GM10248 (cell line): ENCODE measurements around the gene SIRT1.

ENCODE experiments used
- CTCF ChIA-PET: fragments of 300-600 bp; sonication (Branson Sonifier 250); formaldehyde crosslinking; extraction: SDS; loops from one replicate; lab custom pipeline; 2021; ENCODE audit warnings: antibody characterized with exemption; lab: Yijun Ruan, JAX
- POLR2A ChIA-PET: fragments of 350-650 bp; sonication (Branson Sonifier 250); formaldehyde crosslinking; extraction: SDS; loops from one replicate; lab custom pipeline; 2020; ENCODE audit warnings: antibody characterized with exemption; lab: Yijun Ruan, JAX
- DNase-seq: peaks from one replicate; pipeline ENCODE4 v3.0.0; 2012; ENCODE audit errors: extremely low spot score
- TF ChIP-seq, protein P1 (sequence below): IDR thresholded peaks from 2 replicates; pipeline ENCODE4 v1.5.1; 2012; ENCODE audit warnings: mild to moderate bottlenecking, low read depth; ENCODE audit errors: extremely low read depth, missing control alignments, control extremely low read depth

Gene SIRT1

DNA sequence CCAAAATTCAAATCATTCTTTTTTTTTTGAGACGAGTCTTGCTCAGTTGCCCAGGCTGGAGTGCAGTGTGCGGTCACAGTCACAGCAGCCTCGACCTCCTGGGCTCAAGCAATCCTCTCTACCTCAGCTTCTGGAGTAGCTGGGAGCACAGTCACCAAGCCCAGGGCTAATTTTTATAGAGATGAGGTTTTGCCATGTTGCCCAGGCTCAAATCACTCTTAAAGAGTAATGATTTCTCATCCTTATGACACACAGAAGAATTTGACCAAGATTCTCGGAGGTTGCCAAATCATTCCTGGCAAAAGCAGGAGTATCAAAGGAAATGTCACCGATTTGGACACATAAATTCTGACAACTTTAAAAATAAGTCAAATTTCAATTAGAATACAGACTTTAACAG is 39.1 kb downstream of the SIRT1 start:
- TF ChIP-seq, protein P1, sequence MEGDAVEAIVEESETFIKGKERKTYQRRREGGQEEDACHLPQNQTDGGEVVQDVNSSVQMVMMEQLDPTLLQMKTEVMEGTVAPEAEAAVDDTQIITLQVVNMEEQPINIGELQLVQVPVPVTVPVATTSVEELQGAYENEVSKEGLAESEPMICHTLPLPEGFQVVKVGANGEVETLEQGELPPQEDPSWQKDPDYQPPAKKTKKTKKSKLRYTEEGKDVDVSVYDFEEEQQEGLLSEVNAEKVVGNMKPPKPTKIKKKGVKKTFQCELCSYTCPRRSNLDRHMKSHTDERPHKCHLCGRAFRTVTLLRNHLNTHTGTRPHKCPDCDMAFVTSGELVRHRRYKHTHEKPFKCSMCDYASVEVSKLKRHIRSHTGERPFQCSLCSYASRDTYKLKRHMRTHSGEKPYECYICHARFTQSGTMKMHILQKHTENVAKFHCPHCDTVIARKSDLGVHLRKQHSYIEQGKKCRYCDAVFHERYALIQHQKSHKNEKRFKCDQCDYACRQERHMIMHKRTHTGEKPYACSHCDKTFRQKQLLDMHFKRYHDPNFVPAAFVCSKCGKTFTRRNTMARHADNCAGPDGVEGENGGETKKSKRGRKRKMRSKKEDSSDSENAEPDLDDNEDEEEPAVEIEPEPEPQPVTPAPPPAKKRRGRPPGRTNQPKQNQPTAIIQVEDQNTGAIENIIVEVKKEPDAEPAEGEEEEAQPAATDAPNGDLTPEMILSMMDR, result no peak
- POLR2A ChIA-PET, result no interaction called here
- DNase-seq, result no peak
- CTCF ChIA-PET, result interaction anchor here (1.3 kb wide), 1 partner anchor 12 kb away, joined by 4 read pairs; no protein-coding TSS in a partner anchor

DNA sequence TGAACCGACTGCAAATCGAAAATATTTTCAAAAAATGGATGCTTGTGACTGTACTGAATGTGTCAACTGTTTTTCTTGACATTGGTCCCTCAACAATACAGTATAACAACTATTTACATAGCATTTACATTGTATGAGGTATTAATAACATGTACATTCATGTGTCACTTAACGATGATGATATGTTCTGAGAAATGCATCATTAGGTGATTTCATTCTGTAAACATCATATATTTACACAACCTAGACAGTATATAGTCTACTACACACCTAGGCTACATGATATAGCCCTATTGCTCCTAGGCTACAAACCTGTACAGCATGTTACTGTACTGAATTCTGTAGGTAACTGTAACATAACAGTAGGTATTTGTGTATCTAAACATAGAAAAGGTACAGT is 39.7 kb downstream of the SIRT1 start:
- ChIA-PET CTCF (interaction anchor here (1.3 kb wide), 1 partner anchor 13 kb away, joined by 4 read pairs; no protein-coding TSS in a partner anchor), POLR2A (no interaction called here)
- TF ChIP-seq, protein P1, result no peak
- DNase-seq, result no peak

DNA sequence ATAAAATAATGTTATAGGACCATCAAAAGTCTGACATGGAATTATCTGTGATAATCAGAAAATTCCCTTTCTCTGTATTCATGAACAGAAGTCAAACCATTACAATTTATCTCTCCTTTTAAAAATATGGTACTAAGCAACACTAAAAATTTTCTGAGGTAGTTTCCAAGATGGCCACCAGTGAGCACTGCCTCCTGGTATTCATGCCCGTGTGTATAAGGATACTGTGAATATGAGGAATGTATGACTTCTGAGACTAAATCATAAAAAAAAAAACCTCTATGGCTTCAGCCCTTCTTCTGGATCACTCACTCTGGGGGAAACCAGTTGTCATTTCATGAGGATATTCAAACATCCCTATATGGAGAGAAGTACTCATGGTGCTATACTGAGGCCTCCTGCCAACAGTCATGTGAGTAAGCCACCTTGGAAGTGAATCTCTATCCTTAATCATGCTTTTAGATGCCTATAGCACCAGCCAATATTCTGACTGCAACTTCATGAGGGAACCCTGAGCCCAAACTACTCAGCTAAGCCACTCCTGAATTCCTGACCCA is 41.1 kb downstream of the SIRT1 start:
- TF ChIP-seq, protein P1, result no peak

DNA sequence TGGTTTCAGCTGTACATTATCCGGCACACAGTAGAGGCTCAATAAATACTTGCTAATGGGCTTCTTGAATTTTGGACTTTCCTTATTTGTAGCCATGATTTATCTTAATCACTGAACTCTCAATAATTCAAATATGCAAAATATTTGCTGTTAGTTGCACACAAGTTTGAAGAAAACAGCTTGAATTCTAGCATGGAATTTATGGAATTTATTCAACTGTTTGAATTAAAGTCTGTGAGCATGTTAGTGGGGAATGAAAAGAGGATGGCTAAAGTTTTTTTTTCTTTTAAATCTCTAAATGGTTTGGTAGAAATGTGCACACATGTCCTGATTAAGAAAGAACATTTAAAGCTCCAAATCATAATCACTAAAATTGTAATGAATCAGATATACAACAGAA is 42.5 kb downstream of the SIRT1 start:
- TF ChIP-seq, protein P1, result no peak
- no peak for DNase-seq
- ChIA-PET POLR2A (no interaction called here), CTCF (interaction anchor here (1.0 to 1.3 kb wide), 3 partner anchors 9 to 22 kb away, joined by 3 to 4 read pairs (median 3); no protein-coding TSS in a partner anchor)

More for the DNA sequence above, 41.1 kb downstream of the SIRT1 start:
- POLR2A ChIA-PET, result no interaction called here
- CTCF ChIA-PET, result no interaction called here
- DNase-seq, result no peak

DNA sequence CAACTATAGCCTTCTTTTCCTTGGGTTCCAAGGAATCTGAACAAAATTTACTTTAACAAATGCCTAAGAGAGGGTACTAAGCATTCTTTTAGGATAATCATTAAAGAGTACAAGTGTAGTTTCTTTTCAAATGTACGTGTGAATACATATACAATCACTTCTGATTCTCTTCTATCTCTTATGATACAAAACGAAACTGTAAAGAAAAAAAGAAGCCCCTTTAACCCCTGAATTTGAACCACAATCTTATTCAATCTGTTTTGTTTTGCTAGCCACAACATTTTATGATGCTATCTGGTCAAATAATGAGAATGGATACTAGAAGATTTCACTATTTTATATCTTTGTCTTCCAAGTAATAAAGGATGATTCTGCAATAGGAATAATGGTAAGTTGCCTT is 48.7 kb downstream of the SIRT1 start:
- CTCF ChIA-PET, result no interaction called here
- DNase-seq, result no peak
- POLR2A ChIA-PET, result no interaction called here
- TF ChIP-seq, protein P1, result no peak

DNA sequence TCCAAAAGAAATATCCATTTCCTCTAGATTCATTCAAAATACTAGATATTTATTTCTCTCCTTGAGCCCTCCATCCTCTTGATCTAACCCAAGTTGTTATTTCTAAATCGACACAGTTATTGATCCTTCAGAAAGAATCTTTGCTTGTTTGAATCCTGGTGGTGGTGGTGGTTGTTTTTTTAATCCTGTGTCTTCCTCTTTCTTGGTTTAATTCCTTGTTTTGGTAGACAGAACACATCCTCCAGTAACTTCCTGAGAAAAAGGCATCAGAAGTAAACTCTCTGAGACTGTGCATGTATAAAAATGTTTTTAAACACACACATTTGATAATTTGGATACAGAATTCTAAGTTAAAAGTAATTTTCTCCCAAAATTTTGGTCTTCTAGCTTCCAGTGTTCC is 49.9 kb downstream of the SIRT1 start:
- no peak for DNase-seq
- ChIA-PET CTCF (interaction anchor here (1.1 kb wide), 1 partner anchor 18 kb away, joined by 3 read pairs; no protein-coding TSS in a partner anchor), POLR2A (no interaction called here)
- TF ChIP-seq, protein P1, result no peak
